Measurements from ENCODE around the gene NACA2.
"Not testable (repeated sequence)": the region's sequence is repeated elsewhere in the genome, so short reads cannot be mapped to it uniquely, and the experiment has no call there.

The NACA2 gene

GRCh38 chr17:61598014-61598413 lies 7.0 kb upstream of the NACA2 start:
- DNase-seq: no peak

GRCh38 chr17:61597607-61598006 lies 6.6 kb upstream of the NACA2 start:
- no peak for DNase-seq

- no peak for DNase-seq
Observed at GRCh38 chr17:61595418-61596186, 4.6 kb upstream of the NACA2 start.

GRCh38 chr17:61594294-61594825 lies 3.3 kb upstream of the NACA2 start:
- no peak for DNase-seq

DNA sequence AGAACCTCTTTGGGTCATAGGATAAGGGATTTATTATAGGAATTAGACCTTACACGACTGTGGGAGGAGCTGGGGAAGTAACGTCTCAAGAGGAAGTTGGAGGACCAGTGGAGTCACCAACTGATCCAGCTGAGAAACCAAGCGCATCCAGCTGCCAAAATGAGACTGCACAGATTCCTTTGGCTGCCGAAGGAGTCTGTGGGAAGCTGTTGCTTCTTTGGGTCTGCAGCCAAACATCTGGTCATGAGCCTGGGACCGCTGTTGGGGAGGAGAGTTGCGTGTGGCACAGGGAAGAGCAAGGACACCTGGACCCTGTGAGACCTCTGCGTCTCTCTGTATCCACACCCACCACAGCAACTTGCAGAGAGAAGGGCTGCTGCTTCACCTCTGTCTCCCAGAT lies 2.4 kb upstream of the NACA2 start:
- peak; percentile 55 for DNase-seq

GRCh38 chr17:61591930-61592329 lies 911 bp upstream of the NACA2 start:
- DNase-seq: no peak

- DNase-seq: no peak
Observed at GRCh38 chr17:61589990-61590389, 1.0 kb downstream of the NACA2 start.

DNA sequence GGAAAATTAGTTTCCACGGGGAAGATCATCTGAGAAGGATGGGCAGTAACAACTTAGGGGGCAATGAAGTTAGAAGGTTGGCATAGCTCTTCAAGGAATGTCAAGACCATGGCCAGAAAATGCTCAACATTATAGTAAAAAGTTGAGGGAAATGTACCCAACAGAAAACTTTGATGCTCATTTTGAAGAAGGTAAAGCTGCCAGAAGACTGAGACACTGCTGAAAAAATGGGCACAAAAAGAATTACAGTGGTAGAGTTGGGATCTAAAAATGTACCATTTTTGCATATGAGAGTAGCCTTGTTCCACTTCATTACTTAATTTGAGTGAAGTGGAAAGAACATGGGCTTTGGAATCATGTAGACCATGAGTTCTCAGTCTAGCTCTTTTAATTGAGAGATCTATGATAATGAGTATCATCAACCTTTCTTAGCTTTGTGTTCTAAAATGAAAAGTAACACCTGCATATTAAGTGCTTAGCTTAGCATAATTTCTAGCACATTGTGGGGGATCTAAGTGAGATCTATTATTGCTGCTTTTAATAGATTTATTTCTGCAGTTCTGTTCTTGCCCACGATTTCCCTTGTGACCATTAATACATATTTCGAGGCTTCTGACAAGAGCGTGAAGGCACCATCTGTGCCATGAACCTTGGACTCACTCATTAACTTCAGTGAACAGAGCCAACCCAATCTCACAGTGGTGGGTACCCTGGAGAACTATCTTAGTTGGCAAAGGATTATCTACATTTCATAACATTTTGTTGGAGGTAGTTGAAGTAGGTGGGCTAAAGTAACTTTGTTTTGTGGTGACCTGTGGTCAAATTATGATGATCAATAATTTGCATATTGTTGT lies 3.0 kb downstream of the NACA2 start:
- DNase-seq: no peak

DNA sequence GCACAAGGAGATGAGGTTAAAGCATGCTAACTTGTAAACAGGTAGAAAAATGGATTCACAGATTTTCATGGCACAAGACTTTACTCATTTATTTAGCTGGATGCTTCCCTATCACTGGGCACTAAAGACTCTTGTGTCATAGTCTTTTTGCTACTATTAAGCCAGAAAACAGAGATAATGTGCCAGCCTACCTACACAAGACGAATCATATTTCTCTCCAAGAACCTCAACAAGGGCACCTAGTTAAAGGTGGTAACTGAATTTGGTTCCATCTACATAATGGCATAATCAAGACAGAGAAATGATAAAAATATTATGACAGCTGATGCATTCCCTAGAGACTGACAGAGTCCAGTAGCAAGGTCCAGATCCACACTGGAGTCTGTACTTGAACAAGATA lies 3.8 kb downstream of the NACA2 start:
- no peak for DNase-seq

- DNase-seq: not testable (repeated sequence)
Observed at GRCh38 chr17:61586622-61587021, 4.4 kb downstream of the NACA2 start.

DNA sequence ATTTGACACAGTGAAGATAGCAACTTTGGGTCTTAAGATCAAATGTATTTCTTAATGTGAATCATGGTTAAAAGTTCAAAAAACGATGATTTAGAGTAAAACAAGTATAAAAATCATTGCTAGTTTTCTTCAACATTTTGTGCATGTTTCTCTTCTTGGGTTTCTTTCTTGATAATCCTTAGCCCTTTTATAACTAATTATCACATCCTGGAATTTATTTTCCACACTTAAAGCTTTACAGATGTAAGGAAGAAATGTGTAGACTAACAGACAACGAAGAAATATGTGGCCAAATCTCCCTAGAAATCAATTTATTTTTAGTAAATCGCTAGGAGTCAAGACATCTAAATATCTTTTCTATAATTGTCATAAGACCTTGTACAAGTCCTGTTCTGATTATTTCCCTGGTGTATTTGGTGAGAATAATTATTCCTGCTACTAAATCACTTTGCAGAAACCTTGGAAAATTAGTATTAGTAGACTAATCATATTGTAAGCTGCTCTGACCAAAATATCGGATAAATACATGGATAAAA lies 4.9 kb downstream of the NACA2 start:
- no peak for DNase-seq

GRCh38 chr17:61584866-61585265 lies 6.2 kb downstream of the NACA2 start:
- DNase-seq: no peak

DNA sequence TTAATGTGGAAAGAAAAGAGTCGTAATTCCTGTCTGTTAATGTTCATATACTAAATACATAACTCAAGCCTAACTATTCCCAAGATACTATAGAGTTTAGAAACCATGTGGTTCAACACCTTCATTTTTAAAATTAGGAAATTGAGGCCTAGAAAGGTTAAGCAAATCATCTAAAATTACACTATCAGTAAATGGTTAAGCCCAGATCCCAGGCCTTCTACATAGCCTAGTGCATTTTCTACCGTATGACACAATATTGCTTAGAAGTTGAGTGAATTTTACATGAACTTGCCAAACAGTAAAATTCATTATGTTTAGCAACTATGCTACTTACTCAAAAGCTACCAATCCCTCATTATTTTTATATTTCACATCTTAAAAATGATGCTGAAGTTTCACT lies 6.8 kb downstream of the NACA2 start:
- no peak for DNase-seq

GRCh38 chr17:61583660-61584264 lies 7.3 kb downstream of the NACA2 start:
- DNase-seq: no peak

DNA sequence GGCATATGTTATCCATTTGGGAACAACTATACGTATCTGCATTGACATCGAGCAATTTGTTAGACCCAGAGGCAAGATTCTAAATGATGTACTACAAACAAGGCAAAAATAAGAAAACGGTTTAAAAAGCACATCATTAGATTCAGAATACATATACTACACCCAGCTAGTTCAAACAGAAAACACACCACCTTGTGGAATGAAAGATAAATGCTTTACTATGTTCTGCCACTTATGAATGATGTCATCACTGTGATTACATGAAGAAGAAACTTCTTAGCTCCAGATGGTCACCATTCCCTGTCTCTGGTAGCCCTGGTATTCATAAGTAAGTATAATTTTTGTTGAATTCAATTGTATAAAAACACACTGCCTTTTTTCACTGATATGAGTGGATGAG lies 7.8 kb downstream of the NACA2 start:
- no peak for DNase-seq

- no peak for DNase-seq
Observed at GRCh38 chr17:61582593-61582992, 8.4 kb downstream of the NACA2 start.

DNA sequence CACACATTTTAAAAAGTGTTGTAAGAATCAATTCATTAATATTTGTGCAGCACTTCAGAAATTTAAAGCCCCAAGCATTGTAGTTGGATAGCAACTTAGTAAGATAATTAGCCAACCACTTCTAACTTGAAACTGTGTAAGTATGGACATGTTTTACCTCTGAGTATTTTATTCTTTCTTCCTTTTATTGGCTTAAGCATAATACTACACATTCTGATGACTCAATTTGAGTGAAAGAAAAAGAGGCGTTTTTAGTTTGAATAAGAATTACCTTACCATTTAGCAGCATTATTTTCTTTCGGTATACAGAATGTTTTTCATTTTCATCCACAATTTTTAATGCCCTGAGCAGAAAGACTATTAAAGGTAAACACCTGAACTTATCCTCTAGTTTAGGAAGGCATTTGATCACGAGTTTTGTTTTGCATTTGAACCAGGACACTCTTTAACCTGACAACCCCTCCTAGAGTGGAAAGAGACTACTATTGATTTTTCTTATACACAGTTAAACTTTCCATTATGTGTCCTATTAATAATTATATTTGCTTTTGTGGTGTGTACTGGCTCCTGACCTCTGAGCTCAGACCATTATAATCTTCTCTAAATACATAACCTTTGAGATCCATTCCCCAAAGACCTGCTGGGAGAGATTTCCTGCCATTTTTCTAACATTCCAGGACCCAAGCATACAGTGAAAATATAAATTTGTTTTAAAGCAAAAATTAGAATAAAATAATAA lies 9.2 kb downstream of the NACA2 start:
- DNase-seq: no peak

DNA sequence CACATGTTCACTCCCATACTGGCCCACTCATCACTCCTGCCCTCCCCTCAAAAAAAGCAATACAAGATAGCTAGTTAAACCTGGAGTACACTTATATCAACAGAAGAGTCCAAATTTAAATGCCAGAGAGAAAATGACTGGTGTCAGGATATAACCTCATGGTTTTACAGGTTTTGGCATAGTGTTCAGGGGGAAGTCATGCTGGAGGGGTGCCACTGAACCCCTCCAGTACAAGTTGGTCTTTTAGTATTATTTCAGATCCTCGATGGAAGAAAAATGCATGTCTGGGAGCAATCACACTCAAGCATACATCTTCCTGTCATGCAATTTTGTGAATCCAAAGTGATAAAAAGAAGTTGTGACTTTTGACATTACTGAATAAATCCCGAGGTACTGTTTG lies 10.5 kb downstream of the NACA2 start:
- no peak for DNase-seq

DNA sequence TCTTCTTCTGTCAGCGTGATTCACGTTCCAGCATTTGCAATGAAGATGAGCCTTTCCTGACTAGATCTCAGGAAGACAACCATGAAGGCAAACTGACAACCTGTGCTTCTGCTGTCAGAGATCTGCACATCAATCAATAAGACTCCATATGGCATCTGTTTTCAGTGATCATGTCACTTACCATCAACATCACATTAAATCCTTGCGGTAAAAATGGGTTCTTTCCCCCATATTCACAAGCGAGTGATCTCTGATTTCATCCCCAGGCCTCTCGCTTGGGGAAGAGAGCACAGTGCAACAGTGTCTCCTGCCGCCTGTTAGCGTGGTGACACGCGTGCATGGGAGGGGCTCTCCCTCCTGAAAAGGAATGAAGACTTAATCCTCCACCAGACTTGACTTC lies 11.1 kb downstream of the NACA2 start:
- no peak for DNase-seq

GRCh38 chr17:61579347-61579746 lies 11.7 kb downstream of the NACA2 start:
- DNase-seq: no peak

DNA sequence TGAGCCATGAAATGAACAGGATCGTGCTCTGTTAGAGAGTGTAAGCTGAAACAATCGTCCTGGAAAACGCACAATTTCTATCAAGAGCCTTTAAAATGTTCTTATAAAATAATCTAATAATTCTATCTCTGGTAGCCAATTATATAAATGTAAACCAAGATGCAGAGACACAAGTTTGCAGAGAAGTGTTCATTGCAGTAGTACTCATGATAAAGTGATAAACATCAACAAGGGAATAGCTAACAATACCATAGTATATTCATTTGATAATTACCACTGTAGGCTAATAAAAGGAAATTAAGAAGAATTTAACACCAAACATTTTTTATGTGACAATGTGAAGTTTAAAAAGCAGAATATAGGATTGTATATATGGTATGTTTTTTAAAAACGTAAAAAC lies 12.4 kb downstream of the NACA2 start:
- DNase-seq: no peak

GRCh38 chr17:61575983-61576382 lies 15.0 kb downstream of the NACA2 start:
- no peak for DNase-seq

Data from left hindlimb (tissue), 1 donor.